Mucosa of rectum (tissue), 2 donors: ENCODE data around the gene USP47.

ENCODE experiments used
- H3K27ac ChIP-seq, 2 donors: one replicate each; pipeline ENCODE4 v1.7.0; 2013; ENCODE audit warnings: inconsistent platforms in 2 of 2, low read depth in 2 of 2, low read length in 2 of 2
- H3K27me3 ChIP-seq, 2 donors: one replicate each; pipeline ENCODE4 v1.7.0; 2013; ENCODE audit warnings: low read length in 2 of 2; ENCODE audit not compliant: control insufficient read depth in 2 of 2, insufficient read depth in 2 of 2
- H3K36me3 ChIP-seq, 2 donors: one replicate each; pipeline ENCODE4 v1.7.0; 2013; ENCODE audit warnings: low read length in 2 of 2; ENCODE audit not compliant: control insufficient read depth in 2 of 2, insufficient read depth in 2 of 2
- H3K4me1 ChIP-seq, 2 donors: one replicate each; pipeline ENCODE4 v1.7.0; 2013; ENCODE audit warnings: low read length in 2 of 2, mild to moderate bottlenecking in 1 of 2; ENCODE audit not compliant: control insufficient read depth in 2 of 2, insufficient read depth in 2 of 2
- H3K4me3 ChIP-seq, 2 donors: one replicate each; pipeline ENCODE4 v1.7.0; 2013; ENCODE audit warnings: low read length in 2 of 2
- H3K9ac ChIP-seq, 2 donors: one replicate each; pipeline ENCODE4 v1.7.0; 2013; ENCODE audit warnings: low read length in 2 of 2, low read depth in 1 of 2, mild to moderate bottlenecking in 1 of 2
- H3K9me3 ChIP-seq, 2 donors: one replicate each; pipeline ENCODE4 v1.7.0; 2013; ENCODE audit warnings: low read length in 2 of 2; ENCODE audit not compliant: control insufficient read depth in 2 of 2
- donor health status: healthy.
- donor health status: Normal muscosa, but diverticular disease.

USP47 gene

DNA sequence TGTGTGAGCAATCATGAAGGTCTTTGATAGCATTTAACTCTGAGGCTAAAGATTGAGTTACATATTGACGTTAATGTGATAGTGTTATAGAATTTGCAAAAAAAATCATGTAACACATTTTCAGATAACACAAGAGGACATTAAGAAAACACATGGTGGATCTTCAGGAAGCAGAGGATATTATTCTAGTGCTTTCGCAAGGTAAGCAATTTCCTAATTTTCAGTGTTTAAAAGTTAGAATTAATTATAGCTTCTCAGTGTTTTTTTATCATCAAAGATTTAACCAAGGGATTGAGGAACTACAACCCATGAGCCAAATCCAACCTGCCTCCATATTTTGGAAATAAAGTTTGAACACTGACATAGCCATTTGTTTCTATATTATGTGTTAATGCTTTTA is 88.1 kb downstream of the USP47 start:
- Histone ChIP-seq H3K27me3 (no peaks in the 10 kb centered on the region), H3K9me3 (no peaks in the 10 kb centered on the region)

DNA sequence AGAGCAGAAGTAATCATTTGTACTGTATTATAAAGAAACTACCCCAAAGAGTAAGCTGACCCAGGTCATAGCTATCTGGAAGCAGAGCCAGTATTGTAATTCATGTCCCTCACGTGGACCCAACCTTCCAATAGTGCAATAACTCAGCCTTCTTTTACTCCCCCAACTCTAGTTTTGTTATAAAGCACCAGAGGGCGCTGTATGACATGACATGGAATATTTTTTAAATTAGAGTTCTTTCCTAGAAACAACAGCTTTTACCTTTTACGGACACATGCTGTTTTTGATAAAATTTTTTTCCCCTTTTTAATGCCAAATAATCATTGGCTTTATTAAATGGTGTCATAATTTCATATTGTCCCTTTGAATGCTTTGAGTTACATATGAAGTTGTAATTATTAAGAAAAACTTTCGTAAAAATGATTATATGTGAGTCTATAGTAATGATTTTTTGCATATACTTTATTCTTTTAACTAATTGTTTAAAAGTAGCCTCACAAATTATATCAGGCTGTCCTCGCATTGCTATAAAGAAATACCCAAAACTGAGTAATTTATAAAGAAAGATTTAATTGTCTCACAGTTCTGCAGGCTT is 89.8 kb downstream of the USP47 start:
- no peaks in the 10 kb centered on the region for H3K27me3 ChIP-seq
- H3K27ac ChIP-seq = no peak overlapping the region
- H3K9me3 ChIP-seq = no peaks in the 10 kb centered on the region
- peaks cover 31 to 42% of the 10 kb centered on the region in 2 donors for H3K36me3 ChIP-seq
- H3K9ac ChIP-seq = no peak overlapping the region
- no peak overlapping the region for H3K4me3 ChIP-seq
- H3K4me1 ChIP-seq = no peaks in the 10 kb centered on the region

More for the DNA sequence above, 88.1 kb downstream of the USP47 start:
- peaks cover 26 to 33% of the 10 kb centered on the region in 2 donors for H3K36me3 ChIP-seq
- no peak overlapping the region for H3K9ac ChIP-seq
- H3K4me1 ChIP-seq = no peaks in the 10 kb centered on the region
- H3K4me3 ChIP-seq = no peak overlapping the region
- H3K27ac ChIP-seq = no peak overlapping the region

GRCh38 chr11:11935536-11935935 is 93.8 kb downstream of the USP47 start:
- Histone ChIP-seq H3K9ac (no peak overlapping the region), H3K4me3 (no peak overlapping the region), H3K27ac (no peak overlapping the region), H3K27me3 (no peaks in the 10 kb centered on the region), H3K36me3 (peaks cover 39 to 53% of the 10 kb centered on the region in 2 donors), H3K4me1 (no peaks in the 10 kb centered on the region), H3K9me3 (no peaks in the 10 kb centered on the region)

DNA sequence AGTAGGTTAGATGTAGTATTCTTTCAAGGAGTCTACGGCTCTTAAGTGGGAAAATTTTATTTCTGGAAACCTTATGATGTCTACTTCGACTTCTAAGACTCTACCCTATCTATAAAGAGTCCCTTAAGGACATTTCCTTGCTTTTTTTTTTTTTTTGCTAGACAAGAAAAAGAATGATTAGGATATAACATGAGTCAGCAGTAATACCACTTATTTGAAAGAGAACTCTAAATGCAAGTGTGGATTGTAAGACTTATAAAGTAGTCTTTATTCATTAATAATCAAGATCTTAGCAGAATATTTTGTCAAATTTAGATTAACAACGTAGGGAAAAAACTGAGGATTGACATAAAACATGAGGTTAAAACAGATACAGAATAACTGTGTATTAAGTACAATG is 95.7 kb downstream of the USP47 start:
- H3K27me3 ChIP-seq = no peaks in the 10 kb centered on the region
- peaks cover 51 to 65% of the 10 kb centered on the region in 2 donors for H3K36me3 ChIP-seq
- H3K4me3 ChIP-seq = no peak overlapping the region
- H3K27ac ChIP-seq = no peak overlapping the region
- H3K9ac ChIP-seq = no peak overlapping the region
- no peaks in the 10 kb centered on the region for H3K9me3 ChIP-seq
- no peaks in the 10 kb centered on the region for H3K4me1 ChIP-seq

GRCh38 chr11:11937957-11938356 is 96.2 kb downstream of the USP47 start:
- Histone ChIP-seq H3K9ac (no peak overlapping the region), H3K27me3 (no peaks in the 10 kb centered on the region), H3K36me3 (peaks cover 54 to 66% of the 10 kb centered on the region in 2 donors), H3K27ac (no peak overlapping the region), H3K9me3 (no peaks in the 10 kb centered on the region), H3K4me3 (no peak overlapping the region), H3K4me1 (no peaks in the 10 kb centered on the region)

- H3K27ac ChIP-seq = no peak overlapping the region
- H3K36me3 ChIP-seq = peaks cover 46 to 60% of the 10 kb centered on the region in 2 donors
- H3K27me3 ChIP-seq = no peaks in the 10 kb centered on the region
- no peaks in the 10 kb centered on the region for H3K4me1 ChIP-seq
- no peak overlapping the region for H3K9ac ChIP-seq
- no peaks in the 10 kb centered on the region for H3K9me3 ChIP-seq
- no peak overlapping the region for H3K4me3 ChIP-seq
Observed at GRCh38 chr11:11940551-11940950, 98.8 kb downstream of the USP47 start.

GRCh38 chr11:11942668-11943067 is 100.9 kb downstream of the USP47 start:
- no peak overlapping the region for H3K4me3 ChIP-seq
- no peak overlapping the region for H3K27ac ChIP-seq
- no peaks in the 10 kb centered on the region for H3K9me3 ChIP-seq
- H3K4me1 ChIP-seq = no peaks in the 10 kb centered on the region
- no peak overlapping the region for H3K9ac ChIP-seq
- H3K27me3 ChIP-seq = no peaks in the 10 kb centered on the region
- peaks cover 43 to 46% of the 10 kb centered on the region in 2 donors for H3K36me3 ChIP-seq

- Histone ChIP-seq H3K4me3 (no peak overlapping the region), H3K9ac (no peak overlapping the region), H3K9me3 (no peaks in the 10 kb centered on the region), H3K4me1 (no peaks in the 10 kb centered on the region), H3K36me3 (peaks cover 36 to 40% of the 10 kb centered on the region in 2 donors), H3K27ac (no peak overlapping the region), H3K27me3 (no peaks in the 10 kb centered on the region)
Observed at GRCh38 chr11:11944444-11944843, 102.7 kb downstream of the USP47 start.

DNA sequence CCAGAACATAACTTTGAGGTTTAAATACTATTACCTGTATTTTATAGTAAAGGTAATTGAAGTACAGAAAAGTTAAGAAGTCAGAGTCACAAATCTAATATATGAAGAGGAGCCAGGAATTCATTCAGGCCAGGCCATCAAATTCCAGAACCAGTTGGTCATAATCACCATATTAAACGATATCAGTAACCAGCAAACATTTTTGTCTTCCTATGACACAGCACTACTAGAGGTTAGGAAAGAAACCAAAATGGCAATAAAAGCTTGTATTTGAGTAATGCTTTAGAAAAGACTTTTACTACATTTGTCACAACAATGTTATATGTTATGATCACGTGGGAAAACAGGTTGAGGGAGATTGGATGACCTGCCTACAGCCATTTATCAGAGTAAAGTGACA is 104.4 kb downstream of the USP47 start:
- Histone ChIP-seq H3K9ac (no peak overlapping the region), H3K27me3 (no peaks in the 10 kb centered on the region), H3K4me3 (no peak overlapping the region), H3K27ac (no peak overlapping the region), H3K4me1 (no peaks in the 10 kb centered on the region), H3K9me3 (no peaks in the 10 kb centered on the region), H3K36me3 (peaks cover 34 to 46% of the 10 kb centered on the region in 2 donors)

DNA sequence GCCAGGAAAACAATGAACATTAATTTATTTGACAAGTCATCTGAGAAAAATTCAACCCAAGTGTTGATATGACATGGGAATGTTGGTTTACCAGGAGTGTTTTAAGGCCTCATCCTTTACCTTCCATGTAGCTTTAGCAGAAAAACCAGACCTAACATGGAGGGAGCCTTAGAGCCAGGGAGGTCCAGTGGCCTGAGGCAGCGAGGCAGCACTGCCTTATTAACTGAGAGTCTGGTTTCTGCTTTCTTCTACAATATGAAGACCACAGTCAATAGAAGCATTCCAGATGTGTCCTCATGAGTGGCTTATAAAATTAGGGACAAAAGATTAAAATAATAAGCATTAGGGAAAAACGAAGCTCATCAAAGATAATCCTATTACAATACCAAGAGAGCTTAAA is 105.1 kb downstream of the USP47 start:
- no peak overlapping the region for H3K4me3 ChIP-seq
- no peaks in the 10 kb centered on the region for H3K27me3 ChIP-seq
- no peak overlapping the region for H3K27ac ChIP-seq
- no peaks in the 10 kb centered on the region for H3K4me1 ChIP-seq
- no peaks in the 10 kb centered on the region for H3K9me3 ChIP-seq
- peaks cover 36 to 48% of the 10 kb centered on the region in 2 donors for H3K36me3 ChIP-seq
- no peak overlapping the region for H3K9ac ChIP-seq

GRCh38 chr11:11947825-11948224 is 106.1 kb downstream of the USP47 start:
- Histone ChIP-seq H3K9me3 (no peaks in the 10 kb centered on the region), H3K36me3 (peaks cover 32 to 46% of the 10 kb centered on the region in 2 donors), H3K27ac (no peak overlapping the region), H3K4me1 (no peaks in the 10 kb centered on the region), H3K27me3 (no peaks in the 10 kb centered on the region), H3K4me3 (no peak overlapping the region), H3K9ac (no peak overlapping the region)
